Measurements from ENCODE around the gene IRAK3.
A peak's percentile ranks its signal among the peaks of the same experiment; 100 is the strongest.
"Not testable (repeated sequence)": the region's sequence is repeated elsewhere in the genome, so short reads cannot be mapped to it uniquely, and the experiment has no call there.

IRAK3 gene

DNA sequence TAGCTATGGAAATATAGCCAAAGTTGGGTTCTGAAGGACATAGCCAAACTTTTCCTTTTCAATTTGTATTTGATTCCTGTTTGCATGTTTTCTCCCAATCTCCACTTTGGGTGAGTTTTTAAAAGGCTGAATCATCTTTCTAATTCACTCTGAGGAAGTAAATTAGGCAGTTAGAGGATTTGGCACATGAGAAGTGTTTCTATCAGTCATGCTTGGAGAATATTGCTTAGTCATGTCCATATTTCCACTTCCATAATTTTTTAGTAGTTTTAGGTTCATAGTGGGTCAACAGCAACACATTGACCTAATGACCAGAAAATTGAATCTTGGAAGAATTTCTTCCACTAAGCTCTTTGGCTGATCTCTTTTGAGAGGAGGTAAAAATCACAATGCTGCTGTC, 21.8 kb downstream of the IRAK3 start:
- no peak for DNase-seq (ENCODE audit: low read depth in 3 of 3)

DNA sequence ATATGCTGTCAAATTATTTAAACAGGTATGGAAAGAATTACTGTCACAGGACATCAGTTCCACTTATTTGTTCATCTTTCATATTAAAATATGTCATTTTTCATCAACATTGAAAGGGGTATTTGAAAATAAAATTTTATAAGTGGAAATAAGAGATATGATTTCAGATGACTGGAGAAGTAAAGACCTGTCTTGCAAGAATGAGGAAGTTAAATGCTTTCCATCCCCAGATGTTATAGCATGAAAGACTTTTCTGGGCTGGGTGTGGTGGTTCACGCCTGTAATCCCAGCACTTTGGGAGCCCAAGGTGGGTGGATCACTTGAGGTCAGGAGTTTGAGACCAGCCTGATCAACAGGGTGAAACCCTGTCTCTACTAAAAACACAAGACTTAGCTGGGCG, 22.6 kb downstream of the IRAK3 start:
- not testable (repeated sequence) for DNase-seq (ENCODE audit: low read depth in 3 of 3)

DNA sequence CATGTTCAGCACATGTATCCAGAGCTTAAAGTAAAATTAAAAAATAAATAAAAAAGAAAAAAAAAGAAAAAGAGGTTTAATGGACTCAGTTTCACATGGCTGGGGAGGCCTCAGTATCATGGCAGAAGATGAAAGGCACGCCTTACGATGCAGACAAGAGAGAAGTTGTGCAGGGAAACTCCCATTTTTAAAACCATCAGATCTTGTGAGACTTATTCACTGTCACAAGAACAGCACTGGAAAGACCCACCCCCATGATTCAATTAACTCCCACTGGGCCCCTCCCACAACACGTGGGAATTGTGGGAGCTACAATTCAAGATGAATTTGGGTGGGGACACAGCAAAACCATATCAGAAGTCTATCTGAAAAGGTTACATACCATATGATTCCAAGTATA, 24.0 kb downstream of the IRAK3 start:
- not testable (repeated sequence) for DNase-seq (ENCODE audit: low read depth in 3 of 3)

DNA sequence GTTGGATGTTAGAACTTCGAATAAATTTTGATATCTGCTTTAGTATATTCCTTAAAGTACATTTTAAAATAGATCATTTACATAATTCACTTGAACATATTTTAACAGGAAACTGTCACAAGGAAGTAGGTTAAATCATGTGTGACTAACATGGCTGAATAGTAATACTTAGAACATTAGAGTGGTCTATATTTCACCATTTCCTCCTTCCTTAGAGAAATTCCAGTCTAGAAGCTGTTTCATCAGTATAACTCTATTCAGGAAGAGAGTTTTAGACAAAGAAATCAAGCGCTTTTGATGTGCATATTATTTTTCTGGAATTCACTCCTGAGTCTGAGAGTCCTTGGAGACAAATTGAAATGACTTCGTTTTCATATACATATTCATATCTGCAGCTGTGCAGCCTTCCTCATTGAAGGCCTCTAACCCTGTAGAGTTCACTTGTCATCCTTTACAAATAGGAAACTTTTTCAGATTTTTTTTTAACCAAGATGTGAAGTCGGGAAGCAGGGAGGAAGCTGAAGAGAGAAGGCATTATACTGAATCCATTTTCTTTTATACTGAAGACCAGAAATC, 28.4 kb downstream of the IRAK3 start:
- no peak for DNase-seq (ENCODE audit: low read depth in 3 of 3)

DNA sequence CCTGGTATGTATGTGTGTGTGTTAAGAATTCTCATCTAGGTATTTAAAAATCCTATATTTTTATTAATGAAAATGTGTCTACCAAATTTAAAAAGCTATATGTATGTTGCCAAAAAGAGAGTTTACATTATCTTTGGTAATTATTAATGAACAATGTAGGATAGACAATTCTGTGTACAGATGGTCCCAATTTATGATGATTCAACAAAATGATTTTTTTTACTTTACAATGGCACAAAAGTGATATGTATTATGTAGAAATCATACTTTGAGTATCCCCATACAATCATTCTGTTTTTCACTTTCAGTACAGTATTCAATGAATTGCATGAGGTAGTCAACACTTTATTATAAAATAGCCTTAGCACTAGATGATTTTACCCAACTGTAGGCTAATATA, 39.4 kb downstream of the IRAK3 start:
- no peak for DNase-seq (ENCODE audit: low read depth in 3 of 3)

DNA sequence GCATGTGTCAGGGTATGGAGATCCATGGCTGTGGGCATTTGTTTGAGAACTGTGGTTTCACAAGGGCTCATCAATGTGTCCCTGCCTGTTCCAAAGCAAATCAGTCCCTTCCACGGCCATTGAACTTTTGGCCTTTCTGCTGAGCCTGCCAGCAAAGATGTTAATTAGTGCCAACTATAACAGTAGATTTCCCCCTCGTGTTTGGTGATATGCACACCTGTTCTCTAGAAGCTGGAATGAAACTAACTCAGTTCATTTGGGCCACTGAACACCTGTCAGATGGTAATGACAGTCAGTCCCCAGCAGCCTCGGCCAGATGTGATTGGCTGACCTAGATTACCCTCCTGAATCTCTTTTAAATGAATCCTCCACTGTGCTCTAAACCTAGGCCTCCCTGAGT, 43.2 kb downstream of the IRAK3 start:
- DNase-seq (ENCODE audit: low read depth in 3 of 3), result no peak

DNA sequence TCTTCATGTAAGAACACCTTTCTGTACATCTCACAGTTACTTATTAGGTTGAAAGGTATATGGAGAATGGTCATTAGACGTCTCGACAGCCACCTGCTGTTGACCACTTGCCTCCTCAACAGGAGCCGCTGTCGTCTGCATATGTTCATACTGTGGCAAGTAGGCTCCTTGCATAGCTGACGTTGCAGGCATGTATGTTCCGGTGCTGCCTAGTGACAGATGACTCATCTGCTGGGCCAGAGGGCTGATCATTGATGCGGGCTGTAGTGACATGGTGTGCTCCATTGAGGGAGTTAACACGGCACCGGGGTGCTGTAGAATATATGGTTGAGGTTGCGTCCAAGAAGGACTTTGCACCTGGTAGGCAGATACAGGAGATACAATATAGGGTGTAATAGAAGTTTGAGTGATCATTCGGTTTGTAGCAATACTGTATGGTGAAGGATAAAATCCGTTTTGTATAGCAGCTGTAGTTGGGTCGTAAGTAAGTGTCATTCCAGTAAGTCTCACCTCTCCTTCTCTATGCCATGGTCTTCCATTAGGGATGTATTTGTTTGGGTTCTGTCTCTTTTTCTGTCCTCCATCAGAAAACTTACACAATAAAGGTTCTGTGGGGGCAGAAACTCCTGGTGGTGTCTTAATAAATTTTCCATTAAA, 45.2 kb downstream of the IRAK3 start:
- not testable (repeated sequence) for DNase-seq (ENCODE audit: low read depth in 3 of 3)

DNA sequence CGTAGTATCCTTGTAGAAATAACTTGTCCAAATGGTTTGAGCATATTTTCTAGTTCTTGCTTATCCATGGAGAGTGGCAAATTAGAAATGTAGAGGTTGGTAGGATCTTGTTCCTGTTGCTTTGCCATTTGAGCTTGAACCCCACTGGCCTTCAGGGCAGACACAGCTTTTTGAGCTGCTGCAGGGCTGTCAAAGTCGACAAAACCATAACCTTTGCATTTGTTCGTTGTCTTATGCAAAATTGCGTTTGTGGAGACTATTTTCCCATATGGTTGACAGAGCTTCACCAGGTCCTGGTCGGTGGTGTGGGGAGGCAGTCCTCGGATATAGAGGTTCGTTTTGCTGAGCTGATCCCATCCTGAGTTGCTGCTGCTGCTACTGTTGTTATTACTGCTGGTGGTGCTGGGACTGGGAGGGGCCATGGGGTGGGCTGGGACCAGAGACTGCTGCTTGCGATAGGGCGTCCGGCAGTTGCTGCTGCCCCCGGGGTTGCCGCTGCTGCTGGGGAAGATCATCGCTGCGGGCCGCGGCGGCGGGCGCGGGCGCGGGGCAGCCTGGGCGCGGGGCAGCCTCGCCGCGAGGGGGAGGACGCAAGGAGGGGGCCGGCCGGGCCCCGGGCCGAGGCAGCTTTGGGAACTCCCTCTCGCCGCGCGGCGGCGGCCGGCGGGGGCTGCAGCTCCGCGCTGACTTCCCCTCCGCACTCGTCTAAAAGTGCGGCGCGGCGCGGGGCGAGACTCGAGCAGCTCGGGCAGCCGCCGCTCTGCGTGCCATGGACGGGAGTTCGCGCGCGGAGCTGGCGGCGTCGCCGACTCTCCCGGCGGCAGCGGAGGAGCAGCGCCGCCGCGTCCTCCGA, 46.0 kb downstream of the IRAK3 start:
- peak in 1 of 3 experiments; percentile 26 for DNase-seq (ENCODE audit: low read depth in 3 of 3)

DNA sequence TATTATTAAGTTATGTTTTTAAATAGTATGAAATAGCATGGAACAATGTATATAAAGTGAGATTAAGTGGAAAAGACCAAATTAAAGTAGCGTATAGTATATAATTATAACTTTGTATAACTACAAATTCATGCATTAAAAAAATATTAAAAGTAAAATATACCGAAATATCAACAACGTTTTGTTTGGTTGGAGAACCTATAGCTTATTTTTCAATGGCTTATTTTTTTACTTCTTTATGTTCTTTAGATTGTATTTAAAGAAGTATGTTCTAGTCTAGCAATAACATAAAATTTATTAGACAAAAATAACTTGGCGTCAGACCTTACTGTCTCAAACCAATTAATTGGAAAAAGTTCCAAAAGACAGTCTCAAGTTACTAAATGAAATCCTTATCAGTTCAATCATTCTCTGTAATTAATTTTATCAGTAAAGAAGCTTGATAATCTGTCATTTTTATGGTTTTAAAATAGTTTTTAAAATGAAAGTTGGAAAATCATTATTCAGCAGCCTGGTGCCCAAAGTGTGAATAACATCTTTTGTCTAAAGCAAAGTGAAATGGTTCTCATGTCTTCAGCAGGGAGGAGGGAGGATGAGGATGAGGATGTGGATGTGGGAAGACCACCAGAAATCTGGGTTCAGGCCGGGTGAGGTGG, 46.7 kb downstream of the IRAK3 start:
- no peak for DNase-seq (ENCODE audit: low read depth in 3 of 3)

DNA sequence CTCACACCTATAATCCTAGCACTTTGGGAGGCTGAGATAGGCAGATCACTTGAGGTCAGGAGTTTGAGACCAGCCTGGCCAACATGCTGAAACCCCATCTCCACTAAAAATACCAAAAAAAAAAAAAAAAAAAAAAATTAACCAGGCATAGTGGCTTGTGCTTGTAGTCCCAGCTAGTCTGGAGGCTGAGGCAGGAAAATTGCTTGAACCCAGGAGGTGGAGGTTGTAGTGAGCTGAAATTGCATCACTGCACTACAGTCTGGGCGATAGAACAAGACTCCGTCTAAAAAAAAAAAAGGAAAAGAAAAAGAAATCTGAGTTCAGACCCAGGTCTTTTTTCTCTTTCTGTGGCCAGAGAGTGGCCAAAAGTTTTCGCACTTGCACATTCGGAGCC, 47.3 kb downstream of the IRAK3 start:
- DNase-seq (ENCODE audit: low read depth in 3 of 3), result not testable (repeated sequence)

DNA sequence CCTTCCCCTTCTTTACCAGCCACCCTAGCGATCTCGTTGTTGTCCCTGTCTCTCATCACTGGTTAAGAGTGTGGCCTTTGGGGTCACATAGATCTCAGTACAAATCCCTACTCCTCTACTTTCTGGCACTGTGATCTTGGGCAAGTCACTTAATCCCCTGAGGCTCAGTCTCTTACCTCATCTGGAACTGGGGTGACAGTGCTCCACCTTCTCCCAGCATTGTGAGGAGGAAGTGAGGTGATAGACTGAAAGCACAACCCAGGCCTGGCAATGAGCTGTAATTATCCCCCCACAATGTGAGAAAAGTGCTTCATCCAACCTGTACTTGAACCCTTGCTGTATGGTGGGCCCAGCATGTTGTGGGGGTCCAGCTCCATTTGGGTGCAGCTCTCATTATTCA, 48.0 kb downstream of the IRAK3 start:
- DNase-seq (ENCODE audit: low read depth in 3 of 3), result no peak

DNA sequence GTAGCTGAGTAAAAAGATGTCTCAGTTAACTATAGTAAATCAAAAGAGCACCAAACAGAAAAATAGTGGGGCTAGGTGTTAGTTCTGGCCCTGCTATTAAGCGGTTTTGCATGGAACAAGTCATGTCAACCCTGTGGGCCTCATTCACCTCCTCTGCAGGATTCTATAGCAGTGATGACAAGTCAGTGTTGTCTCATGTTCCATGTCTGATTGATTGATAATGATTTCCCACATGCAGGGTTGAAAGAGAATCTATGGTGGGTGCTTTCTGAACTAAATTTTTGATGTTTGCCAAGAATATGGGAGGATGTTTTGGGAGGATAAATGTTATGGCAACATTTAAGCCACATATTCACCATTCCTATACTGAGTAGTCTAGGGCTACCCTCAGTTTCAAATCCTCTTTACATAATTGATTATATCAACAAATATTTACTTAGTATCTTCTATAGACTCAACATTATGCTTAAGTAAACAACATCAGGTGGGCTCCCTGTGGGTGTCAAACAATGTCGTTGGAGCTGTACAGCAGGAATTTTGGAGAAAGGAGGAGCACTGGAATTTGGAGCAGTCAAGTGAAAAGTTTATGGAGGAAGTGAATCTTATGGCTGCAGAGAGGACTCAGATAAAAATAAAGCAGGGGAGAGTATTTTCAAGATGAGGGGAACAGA, 48.6 kb downstream of the IRAK3 start:
- DNase-seq (ENCODE audit: low read depth in 3 of 3), result no peak

DNA sequence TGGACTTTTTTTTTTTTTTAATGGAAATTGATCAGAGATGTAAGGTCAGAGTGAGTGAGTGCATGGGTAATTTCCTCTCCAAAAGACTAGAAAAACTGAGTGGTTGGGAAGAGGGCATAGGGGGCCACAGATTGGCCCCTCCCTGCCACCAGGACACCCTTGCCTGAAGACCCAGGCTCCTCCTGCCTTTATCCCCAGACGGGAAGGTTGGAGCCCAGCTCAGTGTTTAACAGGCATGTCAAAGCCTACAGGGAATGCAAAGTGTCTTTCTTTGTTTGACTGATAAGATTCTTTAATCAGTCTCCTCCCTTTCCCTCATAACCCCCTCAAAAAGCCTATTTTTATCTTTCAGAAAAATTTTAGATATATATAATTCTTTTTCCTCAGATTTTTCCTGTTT, 50.3 kb downstream of the IRAK3 start:
- no peak for DNase-seq (ENCODE audit: low read depth in 3 of 3)

DNA sequence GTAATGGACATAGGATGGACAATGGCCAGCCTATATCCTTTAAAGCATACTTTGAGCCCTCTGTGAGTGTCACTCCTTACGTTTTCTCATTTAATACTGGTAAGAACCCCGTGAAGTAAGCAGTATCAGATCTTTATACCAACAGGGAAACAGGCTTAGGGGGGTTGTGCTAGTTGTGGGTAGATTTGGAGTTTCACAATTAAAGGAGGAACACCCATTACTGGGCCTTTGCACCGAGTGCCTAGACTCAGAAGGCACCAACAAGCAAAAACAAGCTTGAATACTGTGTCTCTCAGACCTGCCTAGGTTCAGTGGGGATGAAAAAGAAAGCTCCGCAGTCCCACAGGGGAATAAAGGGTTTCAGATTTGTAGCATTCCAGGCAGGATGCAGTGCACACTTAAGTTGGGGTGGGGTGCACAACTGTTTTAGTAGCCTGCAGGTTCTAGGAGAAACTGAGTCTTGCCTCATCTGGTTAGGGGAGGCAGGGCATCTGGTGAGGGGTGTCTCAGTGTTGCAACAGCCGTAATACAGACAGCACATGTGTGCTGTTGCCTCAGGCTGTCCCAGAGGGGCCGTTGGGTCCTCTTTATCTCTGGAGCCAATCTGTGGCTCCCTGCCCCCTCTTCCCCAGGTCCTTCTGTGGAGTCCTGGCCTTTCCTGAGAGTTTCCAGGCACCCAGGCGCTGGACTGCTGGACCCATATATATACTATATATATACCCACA, 51.2 kb downstream of the IRAK3 start:
- DNase-seq (ENCODE audit: low read depth in 3 of 3), result no peak

DNA sequence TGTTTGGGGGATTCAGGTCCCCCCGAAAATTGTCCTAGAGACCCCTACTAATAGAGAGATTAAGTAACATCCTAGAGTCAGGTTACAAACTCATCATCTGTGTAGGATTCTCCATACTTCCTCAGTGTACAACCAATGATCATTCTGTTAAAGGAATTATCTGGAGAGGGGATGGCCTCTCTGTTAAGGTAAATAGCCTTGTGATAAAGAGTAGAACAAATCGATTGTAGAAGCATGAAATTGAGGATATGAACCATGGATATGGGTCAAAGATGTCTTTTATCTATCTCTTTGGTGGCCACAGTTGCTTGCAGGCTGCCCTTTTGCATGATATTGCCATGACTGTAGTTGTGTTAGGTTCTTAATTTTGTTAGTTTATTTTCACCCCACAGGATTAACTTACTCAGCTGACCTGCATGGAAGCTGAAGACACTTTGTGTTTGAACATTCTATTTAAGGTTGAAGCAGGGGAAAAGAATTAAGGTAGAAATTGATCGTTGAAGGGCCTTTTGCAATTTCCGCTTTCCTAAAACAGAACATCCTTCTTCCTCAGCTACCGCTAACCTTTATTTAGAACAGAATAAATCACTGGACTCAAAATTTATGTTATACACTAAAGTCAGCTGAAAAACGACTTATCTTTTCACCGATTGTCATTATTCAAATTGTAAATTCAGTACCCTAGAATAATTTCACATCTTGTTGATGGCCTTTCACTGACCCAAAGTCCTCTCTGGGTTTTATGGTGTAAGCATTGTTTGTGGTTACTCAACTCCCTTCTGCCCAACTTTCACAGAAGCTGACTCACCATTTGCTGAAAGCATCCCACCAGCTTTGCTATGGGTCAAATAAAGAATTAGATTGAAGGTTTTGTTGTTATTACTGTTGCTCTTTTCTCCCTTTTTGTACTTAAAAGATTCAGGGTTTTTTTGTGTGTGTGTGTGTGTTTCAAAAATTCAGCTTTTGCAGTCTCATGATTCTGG, 52.3 kb downstream of the IRAK3 start:
- DNase-seq (ENCODE audit: low read depth in 3 of 3), result no peak

DNA sequence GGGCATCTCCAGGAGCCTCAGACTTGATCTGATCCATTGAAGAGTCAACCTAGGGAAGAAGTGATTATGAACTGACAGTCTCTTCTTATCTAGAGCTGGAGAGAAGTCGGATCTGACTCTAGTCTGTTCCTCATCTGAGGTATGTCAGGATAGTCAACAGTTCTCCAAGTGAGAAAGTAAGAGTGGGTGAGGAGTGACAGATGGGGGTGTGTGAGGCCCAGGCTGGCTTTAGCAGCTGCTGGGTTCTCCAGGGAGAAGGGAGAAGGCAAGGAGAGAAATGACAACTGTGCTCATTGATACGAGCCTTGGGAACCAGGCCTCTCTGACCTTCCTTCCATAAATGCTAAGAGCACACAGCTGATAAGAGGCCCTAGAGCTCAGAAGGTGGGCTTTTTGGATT, 53.3 kb downstream of the IRAK3 start:
- no peak for DNase-seq (ENCODE audit: low read depth in 3 of 3)

DNA sequence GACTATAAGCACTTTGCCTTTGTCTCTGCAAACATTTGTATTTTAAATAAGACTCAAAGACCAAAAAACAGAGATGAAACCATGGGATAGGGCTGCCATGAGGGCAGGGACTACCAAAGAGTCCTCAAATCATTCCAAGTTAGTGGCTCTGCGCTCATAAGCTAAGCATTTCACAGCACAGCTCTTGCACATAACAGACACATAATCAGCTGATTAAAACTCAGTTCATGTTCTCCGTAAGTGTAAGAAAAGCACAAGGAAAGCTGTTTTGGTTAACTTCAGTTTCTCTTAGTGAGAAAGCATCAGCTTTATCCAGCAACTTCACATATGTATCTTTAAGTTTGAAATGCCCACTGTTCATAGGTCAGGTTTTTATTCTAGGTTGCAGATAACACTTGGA, 54.9 kb downstream of the IRAK3 start:
- DNase-seq (ENCODE audit: low read depth in 3 of 3), result no peak

DNA sequence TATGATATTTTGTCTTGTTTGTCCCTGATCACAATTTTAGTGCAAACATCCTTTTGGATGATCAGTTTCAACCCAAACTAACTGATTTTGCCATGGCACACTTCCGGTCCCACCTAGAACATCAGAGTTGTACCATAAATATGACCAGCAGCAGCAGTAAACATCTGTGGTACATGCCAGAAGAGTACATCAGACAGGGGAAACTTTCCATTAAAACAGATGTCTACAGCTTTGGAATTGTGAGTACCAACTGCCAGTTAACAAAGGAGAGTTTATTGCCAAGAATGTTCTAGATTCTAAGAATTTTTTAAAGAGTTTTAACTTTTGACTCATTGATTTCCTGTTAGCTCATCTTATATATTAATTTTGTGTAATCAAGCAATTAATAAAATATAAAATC, 55.4 kb downstream of the IRAK3 start:
- DNase-seq (ENCODE audit: low read depth in 3 of 3), result no peak

DNA sequence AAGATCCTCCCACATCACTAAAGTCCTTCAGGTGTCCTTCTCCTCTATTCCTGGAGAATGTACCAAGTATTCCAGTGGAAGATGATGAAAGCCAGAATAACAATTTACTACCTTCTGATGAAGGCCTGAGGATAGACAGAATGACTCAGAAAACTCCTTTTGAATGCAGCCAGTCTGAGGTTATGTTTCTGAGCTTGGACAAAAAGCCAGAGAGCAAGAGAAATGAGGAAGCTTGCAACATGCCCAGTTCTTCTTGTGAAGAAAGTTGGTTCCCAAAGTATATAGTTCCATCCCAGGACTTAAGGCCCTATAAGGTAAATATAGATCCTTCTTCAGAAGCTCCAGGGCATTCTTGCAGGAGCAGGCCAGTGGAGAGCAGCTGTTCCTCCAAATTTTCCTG, 58.7 kb downstream of the IRAK3 start:
- no peak for DNase-seq (ENCODE audit: low read depth in 3 of 3)

DNA sequence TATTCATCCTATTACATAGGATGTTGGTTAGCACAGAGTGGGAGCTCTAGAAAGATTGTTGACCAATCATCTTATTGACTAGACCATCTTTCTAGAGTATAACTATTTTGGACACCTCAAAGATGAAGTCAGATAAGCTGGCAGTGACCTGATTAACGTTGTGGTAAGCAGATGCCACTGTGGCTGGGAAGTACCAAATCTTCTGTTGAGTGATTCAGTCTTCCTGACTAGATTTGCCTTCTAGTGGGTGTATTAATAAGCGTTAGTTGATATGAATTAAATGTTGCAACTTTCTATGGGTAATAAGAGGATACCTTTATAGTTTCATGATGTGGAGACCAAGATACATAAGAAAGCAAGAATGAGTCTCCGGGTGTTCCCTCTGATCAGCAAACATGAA, 62.0 kb downstream of the IRAK3 start:
- DNase-seq (ENCODE audit: low read depth in 3 of 3), result no peak
